AG04449 (cell line): Measurements from ENCODE around the gene FHIT.

ENCODE experiments used
- CTCF ChIA-PET: fragments of 350-600 bp; formaldehyde crosslinking; extraction: SDS; loops from one replicate; lab custom pipeline; 2021; ENCODE audit warnings: antibody characterized with exemption; lab: Yijun Ruan, JAX
- POLR2A ChIA-PET: fragments of 400-600, 350-600 bp; formaldehyde crosslinking; extraction: SDS; loops from one replicate; lab custom pipeline; 2020; ENCODE audit warnings: antibody characterized with exemption, inconsistent platforms; lab: Yijun Ruan, JAX
- DNase-seq: peaks from one replicate; pipeline ENCODE4 v3.0.0-alpha.2; 2010; ENCODE audit warnings: low read depth, low spot score
- H3K4me3 ChIP-seq: 2 replicates; pipeline ENCODE4 v1.5.1; 2011; ENCODE audit warnings: low read depth, mild to moderate bottlenecking, control low read depth, low read length
- TF ChIP-seq, protein P1 (sequence below): IDR thresholded peaks from one replicate; pipeline ENCODE4 v1.5.1; 2011; ENCODE audit warnings: mild to moderate bottlenecking, moderate library complexity, low read length, control low read depth, inconsistent platforms; ENCODE audit not compliant: insufficient read depth; ENCODE audit errors: missing control alignments

The FHIT gene

DNA sequence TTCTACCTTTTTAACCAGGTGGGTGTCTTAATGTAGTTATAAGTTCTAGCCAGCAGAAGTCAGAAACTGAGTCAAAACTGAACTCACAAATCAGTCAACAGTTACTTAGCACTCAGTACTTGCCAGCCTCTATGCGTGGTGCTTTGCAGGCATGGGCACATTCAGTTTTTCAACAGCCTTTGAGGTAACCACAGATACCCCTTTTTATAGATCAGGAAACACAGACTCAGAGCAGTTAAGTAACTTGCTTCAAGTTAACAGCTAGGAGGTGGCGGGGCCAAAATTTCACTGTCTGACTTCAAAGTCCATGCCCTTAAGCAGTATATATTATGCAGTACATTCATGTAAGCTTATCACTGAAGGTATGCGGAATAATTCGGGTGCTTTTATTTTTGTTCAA lies 139.4 kb downstream of the FHIT start:
- no peak overlapping the region for H3K4me3 ChIP-seq
- TF ChIP-seq, protein P1, sequence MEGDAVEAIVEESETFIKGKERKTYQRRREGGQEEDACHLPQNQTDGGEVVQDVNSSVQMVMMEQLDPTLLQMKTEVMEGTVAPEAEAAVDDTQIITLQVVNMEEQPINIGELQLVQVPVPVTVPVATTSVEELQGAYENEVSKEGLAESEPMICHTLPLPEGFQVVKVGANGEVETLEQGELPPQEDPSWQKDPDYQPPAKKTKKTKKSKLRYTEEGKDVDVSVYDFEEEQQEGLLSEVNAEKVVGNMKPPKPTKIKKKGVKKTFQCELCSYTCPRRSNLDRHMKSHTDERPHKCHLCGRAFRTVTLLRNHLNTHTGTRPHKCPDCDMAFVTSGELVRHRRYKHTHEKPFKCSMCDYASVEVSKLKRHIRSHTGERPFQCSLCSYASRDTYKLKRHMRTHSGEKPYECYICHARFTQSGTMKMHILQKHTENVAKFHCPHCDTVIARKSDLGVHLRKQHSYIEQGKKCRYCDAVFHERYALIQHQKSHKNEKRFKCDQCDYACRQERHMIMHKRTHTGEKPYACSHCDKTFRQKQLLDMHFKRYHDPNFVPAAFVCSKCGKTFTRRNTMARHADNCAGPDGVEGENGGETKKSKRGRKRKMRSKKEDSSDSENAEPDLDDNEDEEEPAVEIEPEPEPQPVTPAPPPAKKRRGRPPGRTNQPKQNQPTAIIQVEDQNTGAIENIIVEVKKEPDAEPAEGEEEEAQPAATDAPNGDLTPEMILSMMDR = no peak
- CTCF ChIA-PET = no interaction called here
- POLR2A ChIA-PET = no interaction called here
- DNase-seq = no peak

DNA sequence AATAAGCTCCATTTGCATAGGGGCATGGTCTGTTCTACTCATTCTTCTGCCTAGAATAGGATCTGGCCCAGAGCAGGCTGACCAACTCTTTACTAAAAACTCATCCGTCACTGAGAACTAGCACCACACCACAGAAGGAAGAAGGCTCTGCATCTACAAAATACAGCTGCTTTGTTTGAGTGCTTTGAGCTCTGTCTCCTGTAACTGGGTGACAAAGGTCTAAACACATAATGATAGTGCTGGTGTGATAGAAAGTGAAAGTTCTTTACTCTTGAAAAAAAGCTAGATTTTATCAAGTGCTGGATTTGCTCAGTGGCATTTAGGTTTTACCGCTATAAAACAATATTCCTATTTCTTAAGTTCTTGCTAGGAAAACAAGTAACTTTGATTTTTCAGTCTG lies 140.7 kb downstream of the FHIT start:
- CTCF ChIA-PET = no interaction called here
- POLR2A ChIA-PET = no interaction called here
- TF ChIP-seq, protein P1 = no peak
- DNase-seq = no peak
- H3K4me3 ChIP-seq = no peak overlapping the region

DNA sequence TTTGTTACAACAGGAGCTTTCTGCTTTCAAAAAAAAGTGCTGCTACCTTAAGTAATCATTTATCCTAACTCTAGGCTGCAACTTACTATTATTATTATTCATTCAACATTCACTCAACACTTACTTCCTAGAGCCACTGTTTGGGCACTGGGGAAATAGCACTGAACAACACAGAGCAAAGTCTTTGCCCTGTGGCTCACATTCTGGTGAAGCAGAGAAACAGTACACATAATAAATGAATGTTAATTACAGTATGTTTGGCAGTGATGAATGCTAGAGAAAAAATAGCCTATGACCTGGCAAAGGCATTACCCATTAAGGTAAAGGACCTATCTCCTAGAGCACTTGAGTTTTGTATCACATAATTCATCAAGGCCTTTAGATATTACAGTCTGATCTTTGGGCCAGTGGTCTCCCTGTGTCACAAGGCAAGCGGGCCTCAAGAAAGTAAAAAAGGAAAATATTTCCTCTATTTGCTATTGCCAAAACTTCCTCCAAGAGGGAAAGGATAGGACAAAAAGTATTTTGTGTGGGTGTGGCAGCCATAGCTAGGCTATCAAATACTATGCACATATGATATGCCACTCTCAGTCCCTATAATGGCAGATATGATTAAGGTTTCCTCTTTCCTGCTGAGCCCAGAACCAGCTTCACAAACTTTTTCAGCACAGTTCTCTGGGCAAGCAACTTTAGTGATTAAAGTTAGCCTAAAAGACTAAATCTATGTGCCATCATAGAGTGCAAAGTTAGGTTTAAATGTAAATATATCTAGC lies 142.8 kb downstream of the FHIT start:
- TF ChIP-seq, protein P1 = no peak
- ChIA-PET CTCF (no interaction called here), POLR2A (no interaction called here)
- H3K4me3 ChIP-seq = no peak overlapping the region
- DNase-seq = no peak

DNA sequence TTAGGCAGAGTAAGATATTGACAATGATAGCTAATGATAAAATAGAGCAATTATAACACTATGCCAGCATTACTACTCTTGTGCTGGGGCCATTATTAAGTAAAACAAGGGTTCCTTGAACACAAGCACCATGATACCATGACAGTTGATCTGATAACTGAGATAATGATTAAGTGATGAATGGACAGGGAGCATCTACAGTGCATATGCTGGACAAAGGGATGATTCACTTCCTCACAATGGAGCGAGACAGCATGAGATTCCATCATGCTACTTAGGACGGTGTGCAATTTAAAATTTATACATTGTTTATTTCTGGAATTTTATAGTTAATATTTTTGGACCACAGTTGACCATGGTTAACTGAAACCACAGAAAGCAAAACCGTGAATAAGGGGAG lies 156.6 kb downstream of the FHIT start:
- TF ChIP-seq, protein P1 = no peak
- no peak overlapping the region for H3K4me3 ChIP-seq
- ChIA-PET POLR2A (no interaction called here), CTCF (no interaction called here)
- no peak for DNase-seq

DNA sequence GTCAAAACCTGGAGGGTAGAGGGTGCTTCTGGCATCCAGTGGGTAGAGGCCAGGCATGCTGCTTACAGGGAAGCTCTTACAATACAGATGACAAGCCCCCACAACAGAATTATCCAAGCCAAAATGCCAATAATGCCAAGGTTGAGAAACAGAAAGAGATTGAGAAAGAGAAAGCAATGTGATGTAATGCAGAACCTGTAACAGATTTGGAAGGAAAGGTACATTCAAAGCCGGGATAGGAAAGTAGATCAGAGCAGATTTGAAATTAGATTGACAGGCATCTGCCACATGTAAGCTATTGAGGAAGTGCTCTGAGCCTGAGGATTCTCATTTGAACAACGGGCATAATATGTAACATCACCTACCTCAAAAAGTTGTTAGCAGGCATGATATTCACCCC lies 157.9 kb downstream of the FHIT start:
- TF ChIP-seq, protein P1 = no peak
- H3K4me3 ChIP-seq = no peak overlapping the region
- DNase-seq = no peak
- CTCF ChIA-PET = no interaction called here
- POLR2A ChIA-PET = no interaction called here

DNA sequence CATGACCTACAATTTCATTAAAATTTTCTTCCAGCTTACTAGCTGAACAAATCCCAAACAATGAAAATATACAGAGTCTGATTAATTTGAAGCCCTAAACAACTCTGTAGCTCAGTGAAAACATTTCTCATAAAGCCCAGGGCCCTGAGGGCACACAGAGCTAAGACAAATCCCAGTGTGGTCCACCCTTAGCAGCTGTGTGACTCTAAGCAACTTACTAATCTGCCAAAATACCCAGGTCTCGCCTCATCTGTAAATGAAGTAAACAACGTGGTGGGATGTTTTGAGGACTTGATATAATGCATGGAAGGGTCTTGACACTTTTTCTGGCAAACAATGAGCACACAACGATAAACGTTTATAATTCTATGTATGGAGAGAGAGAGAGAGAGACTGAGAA lies 158.4 kb downstream of the FHIT start:
- H3K4me3 ChIP-seq = no peak overlapping the region
- ChIA-PET POLR2A (no interaction called here), CTCF (no interaction called here)
- no peak for DNase-seq
- TF ChIP-seq, protein P1 = no peak
